ENCODE results near the gene HS6ST2. TPM values are rescaled to one million over a fixed set of nuclear protein-coding genes. Genes with fewer than 3 reads are reported as not detected.

The HS6ST2 gene
- total RNA-seq, 1 donor, result under 0.01 TPM

- H3K4me3 ChIP-seq (ENCODE audit: low read depth, low read length), result no peak overlapping the region
- no peak for DNase-seq (ENCODE audit: low read depth)
- no peak for TF ChIP-seq CTCF (IDR thresholded peaks at IDR 0.05; ENCODE audit: insufficient read depth, low read length)
These were observed 82.5 kb downstream of the HS6ST2 start for GRCh38 chrX:132875650-132876522.

- no peak for DNase-seq (ENCODE audit: low read depth)
- TF ChIP-seq CTCF (IDR thresholded peaks at IDR 0.05; ENCODE audit: insufficient read depth, low read length), result no peak
- H3K4me3 ChIP-seq (ENCODE audit: low read depth, low read length), result no peak overlapping the region
These were observed 95.9 kb downstream of the HS6ST2 start for GRCh38 chrX:132862562-132862961.

- DNase-seq (ENCODE audit: low read depth), result no peak
- TF ChIP-seq CTCF (IDR thresholded peaks at IDR 0.05; ENCODE audit: insufficient read depth, low read length), result no peak
- H3K4me3 ChIP-seq (ENCODE audit: low read depth, low read length), result no peak overlapping the region
These were observed 97.4 kb downstream of the HS6ST2 start for GRCh38 chrX:132861076-132861475.

- TF ChIP-seq CTCF (IDR thresholded peaks at IDR 0.05; ENCODE audit: insufficient read depth, low read length), result no peak
- H3K4me3 ChIP-seq (ENCODE audit: low read depth, low read length), result no peak overlapping the region
- no peak for DNase-seq (ENCODE audit: low read depth)
These were observed 98.2 kb downstream of the HS6ST2 start for GRCh38 chrX:132860200-132860599.

GRCh38 chrX:132858018-132858417 is 100.4 kb downstream of the HS6ST2 start:
- TF ChIP-seq CTCF (IDR thresholded peaks at IDR 0.05; ENCODE audit: insufficient read depth, low read length), result no peak
- no peak overlapping the region for H3K4me3 ChIP-seq (ENCODE audit: low read depth, low read length)
- DNase-seq (ENCODE audit: low read depth), result no peak

GRCh38 chrX:132855780-132856341 is 102.6 kb downstream of the HS6ST2 start:
- TF ChIP-seq CTCF (IDR thresholded peaks at IDR 0.05; ENCODE audit: insufficient read depth, low read length), result no peak
- H3K4me3 ChIP-seq (ENCODE audit: low read depth, low read length), result no peak overlapping the region
- no peak for DNase-seq (ENCODE audit: low read depth)

All from fibroblast of the aortic adventitia (primary cell).